GM10847 (cell line): Measurements from ENCODE around the gene CISD1.

ENCODE experiments used
- POLR2A ChIP-seq: IDR thresholded peaks from 2 replicates; pipeline ENCODE4 v1.6.1; 2011; ENCODE audit not compliant: insufficient read length; ENCODE audit errors: extremely low read depth

CISD1 gene

DNA sequence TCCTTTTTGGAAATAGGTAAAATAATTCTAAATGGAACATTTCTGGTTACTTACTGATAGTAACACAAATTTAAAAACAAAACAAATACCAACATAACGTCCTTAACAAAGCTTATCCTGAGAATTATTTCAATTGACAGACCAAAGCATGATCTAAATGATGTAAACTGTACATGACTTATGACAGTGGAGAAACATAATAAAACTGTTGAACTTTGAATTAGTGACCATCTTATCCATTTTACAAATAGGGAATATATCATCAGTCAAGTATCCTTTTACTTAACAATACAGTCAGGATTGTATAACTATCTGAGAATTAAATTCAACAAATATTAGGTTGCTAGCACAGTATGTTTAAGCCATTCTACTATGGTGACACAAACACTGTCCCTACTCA lies 3.7 kb upstream of the CISD1 start:
- no peak for TF ChIP-seq POLR2A

DNA sequence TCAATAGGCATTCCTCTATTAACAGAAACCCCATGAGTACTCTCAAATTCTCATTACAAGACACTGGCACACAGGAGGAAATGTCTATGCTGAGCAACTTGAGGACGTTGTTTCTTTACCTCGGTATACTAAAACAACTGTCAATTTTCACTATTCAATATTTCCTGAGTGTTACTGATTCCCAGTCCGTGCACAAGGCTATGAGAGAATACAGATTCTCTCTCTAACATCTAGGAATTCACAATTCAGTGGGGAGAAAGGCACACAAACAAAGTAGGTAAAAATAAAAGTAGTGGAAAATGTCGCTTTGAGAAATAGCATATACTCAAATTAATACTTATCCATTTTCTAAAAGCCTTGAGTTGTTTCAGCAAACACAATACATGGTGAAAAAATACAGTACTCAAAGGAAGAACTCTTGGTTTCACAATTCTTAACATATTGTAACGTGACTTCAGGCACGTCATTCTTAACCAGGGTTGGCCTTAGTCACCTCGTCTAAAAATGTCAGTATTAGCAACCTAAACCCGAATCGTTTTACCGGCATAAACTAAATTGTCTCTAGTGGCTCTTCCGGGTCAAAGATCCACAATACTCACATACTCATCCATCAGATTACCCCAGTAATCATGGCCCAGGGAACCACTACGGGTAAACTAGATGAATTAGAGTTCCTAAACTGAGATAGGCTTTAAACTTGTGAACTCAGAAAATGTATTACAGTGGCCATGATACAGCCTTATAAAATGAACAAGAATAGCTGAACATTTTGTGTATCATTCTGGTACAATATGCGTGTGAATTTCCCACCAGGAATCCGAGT lies 2.7 kb upstream of the CISD1 start:
- TF ChIP-seq POLR2A, result no peak

DNA sequence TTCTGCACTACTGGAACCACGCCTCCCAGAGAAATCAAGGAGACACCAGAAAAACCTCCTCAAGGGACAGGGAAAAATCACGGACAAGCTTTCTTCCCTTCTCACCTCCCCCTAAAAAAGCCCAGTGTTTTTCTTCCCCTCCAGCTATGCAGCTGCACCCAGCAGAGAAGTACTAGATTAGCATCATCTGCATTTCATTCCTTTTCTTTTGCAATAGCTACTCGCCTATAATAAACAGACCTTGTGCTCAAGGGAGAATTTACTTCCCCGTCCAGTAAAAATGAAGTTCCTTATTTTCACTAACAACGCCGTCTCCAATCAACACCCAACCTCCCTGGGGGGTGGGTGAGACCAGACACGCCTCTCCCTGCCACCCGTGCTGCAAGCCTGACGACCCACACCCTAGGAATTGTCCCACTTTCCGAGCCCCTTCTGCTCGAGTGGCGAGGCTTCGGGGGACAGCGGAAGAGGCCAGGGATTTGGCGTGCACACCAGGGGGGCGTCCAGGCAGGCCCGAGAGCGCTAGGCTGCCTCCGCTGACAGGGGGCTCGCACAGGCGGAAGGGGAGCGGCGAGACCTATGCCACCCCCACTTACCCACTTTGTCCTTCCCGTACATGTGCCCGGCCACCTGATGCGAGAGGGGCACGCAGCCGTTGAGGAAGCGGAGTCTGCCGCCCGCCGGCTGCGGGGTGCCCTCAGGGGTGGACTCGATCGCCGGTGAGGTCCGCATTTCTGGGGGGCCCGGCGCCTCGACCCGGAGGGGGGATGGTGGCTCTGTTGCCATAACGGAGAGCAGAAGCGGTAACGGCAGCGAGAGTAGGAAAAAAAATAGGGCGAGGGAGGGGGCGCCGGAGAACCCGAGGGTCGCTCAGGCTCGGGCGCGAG lies 1.9 kb upstream of the CISD1 start:
- TF ChIP-seq POLR2A, result no peak

DNA sequence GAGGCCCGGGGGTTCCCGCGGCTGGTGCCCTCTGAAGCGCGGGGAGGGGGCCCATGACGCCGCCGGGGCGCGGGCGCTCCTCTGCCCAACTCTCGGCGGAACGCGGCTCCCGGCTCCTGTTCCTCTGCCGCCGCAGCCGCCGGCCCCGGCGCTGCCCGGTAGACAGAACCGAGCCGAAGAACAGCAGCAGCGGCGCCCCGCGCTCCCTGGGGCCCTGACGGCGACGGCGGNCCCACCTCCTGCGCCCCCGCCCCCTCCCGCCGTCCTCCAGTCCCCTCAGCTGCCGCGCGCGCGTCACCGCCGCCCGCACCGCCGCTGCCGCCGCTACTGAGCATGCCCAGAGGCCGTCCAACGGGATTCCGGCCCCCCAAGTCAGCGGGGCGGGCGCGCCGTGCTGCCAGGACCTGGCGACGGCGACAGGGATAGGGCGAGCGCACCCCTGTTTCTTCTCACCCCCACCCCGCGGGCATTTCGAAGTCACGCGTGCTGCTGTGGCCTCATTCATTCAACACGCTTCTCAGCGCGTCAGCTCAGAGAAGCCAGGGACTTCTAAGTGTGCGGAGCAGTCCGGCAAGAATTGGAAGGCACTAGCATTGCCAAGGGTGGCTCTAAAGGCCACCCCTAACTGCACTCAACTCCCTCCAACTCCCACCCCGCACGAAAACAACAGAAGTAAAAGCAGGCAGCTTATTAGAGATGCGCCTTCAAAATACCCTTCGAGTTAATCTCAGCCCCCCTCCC lies 1.1 kb upstream of the CISD1 start, which contains the start of gene IPMK:
IPMK (minus strand) TSS at position 182 of the 741 bp plus-strand sequence. CDS start 283 bp downstream, outside the sequence.
- peak; percentile 55 for TF ChIP-seq POLR2A

DNA sequence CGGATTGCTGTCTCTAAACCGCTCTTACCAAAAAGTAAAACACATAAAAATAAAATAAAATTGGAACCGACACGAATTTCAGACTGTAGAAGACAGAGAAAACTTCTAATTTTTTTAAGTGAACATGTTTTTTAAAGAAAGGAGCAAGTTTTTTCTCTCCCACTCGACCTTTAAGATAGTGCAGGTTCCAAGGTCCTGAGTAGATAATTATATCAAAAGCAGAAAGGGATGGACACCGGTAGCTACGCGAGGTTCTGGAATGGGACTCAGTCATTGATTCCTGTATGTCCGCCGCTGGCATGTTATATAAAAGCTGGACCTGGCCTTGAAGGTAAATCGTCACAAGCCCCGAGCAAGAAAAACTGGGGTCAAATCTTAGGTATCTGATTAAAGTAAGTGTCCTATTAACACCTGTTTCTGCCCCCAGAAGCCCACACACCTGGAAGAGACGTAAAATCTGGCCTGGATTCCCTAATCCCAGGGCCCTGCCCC lies 462 bp upstream of the CISD1 start:
- no peak for TF ChIP-seq POLR2A

DNA sequence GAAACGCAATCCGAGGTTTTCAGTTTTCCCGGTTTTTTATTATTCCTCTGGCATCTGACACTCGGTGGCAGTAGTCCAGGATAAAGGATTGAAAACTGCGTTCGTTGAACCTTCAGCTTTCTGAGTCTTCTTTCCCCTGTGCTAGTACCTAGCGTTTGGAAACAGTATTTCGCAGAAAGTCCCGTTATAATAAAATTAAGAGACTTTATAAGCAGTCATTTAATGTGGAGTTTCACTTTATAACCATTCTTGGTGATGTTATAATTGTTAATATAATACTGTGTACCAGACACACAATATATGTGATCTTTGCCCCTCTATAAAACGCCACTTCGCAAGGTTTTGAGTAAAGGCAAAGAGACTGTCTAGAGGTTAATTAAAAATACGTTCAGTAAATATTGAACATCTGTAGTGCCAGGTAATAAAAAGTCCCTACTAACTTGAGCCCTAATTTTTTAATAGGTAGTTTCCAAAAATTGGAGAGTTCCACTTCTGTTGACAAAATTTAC lies 874 bp downstream of the CISD1 start:
- TF ChIP-seq POLR2A, result no peak

DNA sequence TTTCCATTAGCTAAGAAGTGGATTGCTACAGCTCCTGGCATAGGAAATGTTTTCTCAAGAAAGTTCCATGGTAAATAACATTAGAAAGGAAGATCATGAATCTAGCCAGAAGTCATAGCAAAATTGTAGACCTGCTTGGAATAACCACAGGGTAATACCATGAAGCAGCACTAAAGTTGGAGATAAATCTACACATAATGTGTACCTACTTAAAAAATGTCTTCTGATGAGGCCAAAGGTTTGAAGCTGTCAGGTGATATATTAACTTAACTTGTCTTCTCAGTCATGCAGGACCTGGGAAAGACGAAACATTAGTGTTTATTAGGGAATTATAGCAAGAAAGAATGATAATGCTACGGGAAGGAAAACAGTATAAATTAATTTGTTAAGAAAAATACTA lies 6.3 kb downstream of the CISD1 start:
- no peak for TF ChIP-seq POLR2A

DNA sequence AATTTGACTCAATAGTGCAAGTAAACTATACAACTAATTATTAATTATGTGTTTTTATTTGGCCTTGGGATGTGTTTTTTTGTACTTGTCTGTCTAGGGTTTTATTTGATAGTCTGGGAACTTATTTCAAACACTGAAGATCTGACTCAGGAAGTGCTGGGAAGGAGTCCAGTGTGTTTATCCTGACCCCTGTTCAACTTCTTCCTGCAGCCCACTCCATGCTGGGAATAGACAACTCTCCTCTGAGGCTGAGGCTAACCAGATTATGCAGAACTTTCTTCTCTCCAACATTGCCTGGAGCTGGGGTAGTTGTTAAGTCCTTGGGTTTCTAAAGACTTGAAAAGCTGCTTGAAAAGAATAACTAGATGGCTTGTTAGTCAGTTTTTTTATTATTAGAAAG lies 6.9 kb downstream of the CISD1 start:
- TF ChIP-seq POLR2A, result no peak

DNA sequence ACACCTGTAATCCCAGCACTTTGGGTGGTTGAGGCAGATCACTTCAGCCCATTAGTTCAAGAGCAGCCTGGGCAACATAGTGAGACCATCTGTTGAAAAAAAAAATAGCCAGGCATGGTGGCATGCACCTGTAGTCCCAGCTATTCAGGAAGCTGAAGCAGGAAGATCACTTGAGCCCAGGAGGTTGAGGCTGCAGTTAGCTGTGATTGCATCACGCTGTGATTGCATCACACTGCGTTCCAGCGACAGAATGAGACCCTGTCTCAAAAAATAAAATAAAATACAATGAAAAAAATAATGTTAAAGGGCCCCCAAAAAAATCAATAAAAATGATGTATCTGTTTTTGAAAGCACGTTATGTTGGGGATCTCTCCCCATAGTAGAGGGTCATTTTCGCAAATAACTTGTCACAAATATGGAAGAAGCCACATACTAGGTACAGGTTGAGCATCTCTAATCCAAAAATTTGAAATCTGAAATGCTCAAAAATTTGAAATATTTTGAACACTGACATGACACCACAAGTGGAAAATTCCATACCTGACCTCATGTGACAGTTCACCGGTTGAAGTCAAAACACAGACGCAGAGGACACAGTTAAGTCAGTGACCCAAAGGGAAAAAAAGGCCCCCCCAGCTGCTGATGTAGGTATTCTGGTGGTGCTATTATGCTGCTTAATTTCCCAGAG lies 9.5 kb downstream of the CISD1 start:
- TF ChIP-seq POLR2A, result no peak

DNA sequence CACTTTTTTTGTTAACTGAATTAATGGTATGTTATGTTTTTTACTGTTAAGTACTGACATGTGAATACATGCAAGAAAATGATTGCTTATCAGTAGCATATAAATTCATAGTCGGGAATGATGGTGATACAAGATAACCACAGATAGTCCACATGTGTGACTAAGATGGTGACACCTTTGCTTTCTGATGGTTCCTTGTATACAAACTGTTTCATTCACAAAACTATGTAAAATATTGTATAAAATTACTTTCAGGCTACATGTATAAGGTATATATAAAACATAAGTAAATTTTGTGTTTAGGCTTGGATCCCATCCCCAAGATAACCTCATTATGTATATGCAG lies 10.0 kb downstream of the CISD1 start:
- no peak for TF ChIP-seq POLR2A

DNA sequence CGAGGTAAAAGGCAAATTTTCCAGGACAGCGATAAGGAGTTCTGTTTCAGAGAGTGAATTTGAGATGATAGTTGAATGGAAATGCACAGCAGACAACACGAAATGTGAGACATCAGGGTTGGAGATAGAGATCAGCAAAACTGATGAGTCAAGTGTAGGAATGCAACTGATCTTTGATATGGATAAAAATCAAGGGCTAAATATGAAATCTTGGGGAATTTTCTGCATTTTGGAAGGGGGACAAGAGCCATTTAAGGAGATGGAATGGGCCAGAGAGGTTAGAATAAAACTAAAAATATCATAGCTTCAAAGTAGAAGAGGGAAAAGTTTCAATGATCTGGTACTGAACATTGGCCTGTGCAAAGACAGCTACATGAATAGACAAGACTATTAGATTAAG lies 11.5 kb downstream of the CISD1 start:
- TF ChIP-seq POLR2A, result no peak

DNA sequence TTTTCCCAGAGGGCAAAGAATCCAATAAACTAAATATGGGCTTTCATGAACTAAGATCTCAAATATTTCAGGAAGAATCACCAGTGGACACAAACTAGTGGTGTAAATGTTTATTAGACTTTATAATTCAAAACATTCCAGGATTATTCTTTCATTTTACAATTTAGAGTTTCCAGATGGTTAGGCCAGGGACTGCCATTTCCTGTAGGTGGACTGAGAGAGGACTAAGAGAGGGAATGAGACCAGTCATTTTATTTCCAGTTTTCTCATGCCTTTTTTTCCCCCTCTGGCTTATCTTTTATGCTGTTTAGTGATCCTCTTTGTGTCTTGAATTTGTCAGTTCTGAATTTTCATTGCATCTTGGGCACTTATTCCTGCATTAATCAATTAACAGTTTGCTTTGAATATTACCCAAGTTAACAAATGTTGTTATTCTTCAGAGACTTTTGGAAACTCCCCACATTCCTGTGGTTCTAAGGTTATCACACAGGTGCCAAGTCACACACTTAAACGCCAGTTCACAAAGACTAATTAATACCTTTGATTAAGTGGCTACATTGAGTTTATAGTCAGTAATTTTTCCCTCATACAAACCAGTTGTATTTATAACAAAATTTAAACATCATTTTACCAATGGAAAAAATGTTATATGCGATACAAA lies 12.3 kb downstream of the CISD1 start:
- no peak for TF ChIP-seq POLR2A

DNA sequence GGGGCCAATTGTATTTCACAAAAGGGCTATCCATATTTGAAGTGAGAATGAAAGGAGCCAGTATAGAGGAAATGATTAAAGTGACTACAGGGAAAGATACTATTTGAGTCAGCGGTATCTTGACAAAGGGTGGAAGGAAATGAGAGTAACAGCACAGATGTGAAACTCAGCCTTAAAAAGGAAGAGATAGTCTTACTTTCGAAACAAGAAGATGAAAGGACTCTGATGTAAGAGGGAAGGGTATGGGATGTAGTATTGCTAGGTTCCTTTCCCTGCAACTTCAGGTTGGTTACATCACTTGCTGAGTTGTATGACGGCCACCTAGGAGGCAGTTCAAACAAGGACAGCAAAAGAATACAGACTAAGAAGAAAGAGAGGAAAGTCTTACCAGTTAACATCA lies 13.7 kb downstream of the CISD1 start:
- TF ChIP-seq POLR2A, result no peak

DNA sequence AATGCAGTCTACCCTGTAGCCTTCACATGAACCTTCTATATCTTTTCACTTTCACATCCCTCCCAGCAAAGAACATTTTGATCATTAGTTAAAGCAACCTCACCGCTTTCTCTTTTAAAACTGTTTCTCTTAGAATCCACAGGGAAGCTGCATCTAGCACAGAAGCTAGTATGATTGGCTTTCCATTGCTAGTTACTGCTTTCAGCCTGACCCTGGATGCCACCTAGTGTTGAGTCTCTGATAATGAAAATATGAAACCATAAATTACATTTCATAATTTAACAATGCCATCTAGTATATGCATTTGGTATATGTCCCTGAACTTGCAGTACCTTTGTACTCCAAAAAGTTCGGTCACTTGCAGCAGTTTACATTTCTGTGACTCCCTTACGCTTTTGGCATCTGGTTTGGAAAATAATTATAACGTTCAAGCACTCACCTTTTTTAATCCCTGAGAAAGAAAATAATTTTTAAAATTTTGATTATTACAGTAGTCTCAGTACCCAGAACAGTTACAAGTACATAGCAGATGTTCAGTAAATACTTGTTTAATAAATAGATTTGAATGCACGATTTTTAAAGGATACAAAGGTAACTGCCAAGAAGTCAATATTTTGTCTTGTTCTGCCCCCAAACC lies 22.7 kb downstream of the CISD1 start:
- TF ChIP-seq POLR2A, result no peak

DNA sequence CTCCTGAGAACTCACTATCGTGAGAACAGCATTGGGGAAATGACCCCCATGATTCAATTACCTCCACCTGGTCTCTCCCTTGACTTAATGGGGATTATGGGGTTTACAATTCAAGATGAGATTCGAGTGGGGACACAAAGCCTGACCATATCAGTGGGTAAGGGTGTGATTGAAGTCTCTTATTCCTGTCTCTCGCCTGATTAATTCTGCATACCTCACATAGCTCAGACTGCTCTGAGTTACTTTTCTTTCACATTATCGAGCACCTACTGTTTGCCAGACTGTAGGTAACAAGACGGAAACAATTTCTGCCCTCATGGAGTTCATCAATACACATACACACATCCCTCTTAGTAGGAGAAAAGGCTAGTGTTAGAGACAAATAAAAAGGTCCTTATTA lies 25.0 kb downstream of the CISD1 start:
- no peak for TF ChIP-seq POLR2A
